ENCODE data around the gene WFIKKN2.
A peak's percentile ranks its signal among the peaks of the same experiment; 100 is the strongest.
"Not testable (repeated sequence)": the region's sequence is repeated elsewhere in the genome, so short reads cannot be mapped to it uniquely, and the experiment has no call there.

The WFIKKN2 gene

GRCh38 chr17:50853781-50854180, 18.4 kb downstream of the WFIKKN2 start:
- no peak for DNase-seq (ENCODE audit: low read depth)

- DNase-seq (ENCODE audit: low read depth) = no peak
Measured at GRCh38 chr17:50855708-50856330, 20.4 kb downstream of the WFIKKN2 start.

GRCh38 chr17:50856431-50856830, 21.0 kb downstream of the WFIKKN2 start:
- DNase-seq (ENCODE audit: low read depth) = no peak

- DNase-seq (ENCODE audit: low read depth) = no peak
Measured at GRCh38 chr17:50858486-50859225, 23.3 kb downstream of the WFIKKN2 start.

GRCh38 chr17:50859727-50860126, 24.3 kb downstream of the WFIKKN2 start:
- not testable (repeated sequence) for DNase-seq (ENCODE audit: low read depth)

GRCh38 chr17:50861334-50861676, 25.9 kb downstream of the WFIKKN2 start:
- no peak for DNase-seq (ENCODE audit: low read depth)

- DNase-seq (ENCODE audit: low read depth) = no peak
Measured at GRCh38 chr17:50861822-50862528, 26.6 kb downstream of the WFIKKN2 start.

GRCh38 chr17:50863221-50863843, 27.9 kb downstream of the WFIKKN2 start:
- peak; percentile 23 for DNase-seq (ENCODE audit: low read depth)

- DNase-seq (ENCODE audit: low read depth) = no peak
Measured at GRCh38 chr17:50863931-50864330, 28.5 kb downstream of the WFIKKN2 start.

- no peak for DNase-seq (ENCODE audit: low read depth)
Measured at GRCh38 chr17:50864747-50865059, 29.3 kb downstream of the WFIKKN2 start.

GRCh38 chr17:50865060-50865867, 29.9 kb downstream of the WFIKKN2 start:
- DNase-seq (ENCODE audit: low read depth) = peak; percentile 4

- no peak for DNase-seq (ENCODE audit: low read depth)
Measured at GRCh38 chr17:50865868-50866260, 30.5 kb downstream of the WFIKKN2 start.

GRCh38 chr17:50866261-50866949, 31.0 kb downstream of the WFIKKN2 start, which contains the start of gene TOB1:
Gene TOB1 (minus strand): TSS chr17:50866354. CDS start chr17:50864017, 2,337 bp downstream.
- peak; percentile 95 for DNase-seq (ENCODE audit: low read depth)

- DNase-seq (ENCODE audit: low read depth) = peak; percentile 6
Measured at GRCh38 chr17:50866950-50867362, 31.6 kb downstream of the WFIKKN2 start.

GRCh38 chr17:50867363-50868139, 32.2 kb downstream of the WFIKKN2 start:
- peak; percentile 90 for DNase-seq (ENCODE audit: low read depth)

- DNase-seq (ENCODE audit: low read depth) = no peak
Measured at GRCh38 chr17:50868140-50868438, 32.7 kb downstream of the WFIKKN2 start.

GRCh38 chr17:50868602-50869001, 33.2 kb downstream of the WFIKKN2 start:
- no peak for DNase-seq (ENCODE audit: low read depth)

GRCh38 chr17:50871364-50871763, 36.0 kb downstream of the WFIKKN2 start:
- no peak for DNase-seq (ENCODE audit: low read depth)

GRCh38 chr17:50871898-50872297, 36.5 kb downstream of the WFIKKN2 start:
- DNase-seq (ENCODE audit: low read depth) = no peak

GRCh38 chr17:50872710-50873424, 37.5 kb downstream of the WFIKKN2 start:
- no peak for DNase-seq (ENCODE audit: low read depth)

Data from fibroblast of the conjunctiva (primary cell).